H1 (cell line): ENCODE results near the gene SLC13A5. TPM values are rescaled to one million over a fixed set of nuclear protein-coding genes. Genes with fewer than 3 reads are reported as not detected.

ENCODE experiments used
- CTCF ChIA-PET: fragments of 300-600 bp; sonication (Branson Sonifier 250); formaldehyde crosslinking; loops from one replicate; lab custom pipeline; 2021; ENCODE audit not compliant: partially characterized antibody; lab: Charles Lee
- POLR2A ChIA-PET: fragments of 300-600 bp; sonication (Branson Sonifier 250); formaldehyde crosslinking; loops from one replicate; lab custom pipeline; 2021; ENCODE audit warnings: inconsistent platforms; ENCODE audit not compliant: partially characterized antibody; lab: Charles Lee
- DNase-seq, 2 experiments: peaks; one replicate each; pipeline versions ENCODE4 v3.0.0 to v3.0.0-alpha.2; 2010 to 2022; ENCODE audit warnings: low spot score in 2 of 2, low read depth in 1 of 2, mixed read lengths in 1 of 2
- FAIRE-seq: peaks from 2 replicates; lab custom pipeline; 2011; peaks lifted over from hg19 to GRCh38; lab: Jason Lieb, UNC
- H2AFZ ChIP-seq: 2 replicates; pipeline ENCODE4 v1.8.1; 2012; ENCODE audit warnings: low read length, inconsistent platforms
- H2AK5ac ChIP-seq: 2 replicates; pipeline ENCODE4 v1.6.1; 2013; ENCODE audit warnings: low read depth, low read length
- H2BK120ac ChIP-seq: replicated peaks from 2 replicates; pipeline ENCODE3; 2013; ENCODE audit warnings: low read depth, low read length, inconsistent platforms
- H2BK12ac ChIP-seq: 2 replicates; pipeline ENCODE4 v1.6.1; 2013; ENCODE audit warnings: low read depth, low read length
- H2BK15ac ChIP-seq: 2 replicates; pipeline ENCODE4 v1.6.1; 2013; ENCODE audit warnings: low read length
- H2BK20ac ChIP-seq: 2 replicates; pipeline ENCODE4 v1.6.1; 2013; ENCODE audit warnings: low read length
- H2BK5ac ChIP-seq: 2 replicates; pipeline ENCODE4 v1.6.1; 2013; ENCODE audit warnings: low read depth, low read length
- H3K14ac ChIP-seq: 2 replicates; pipeline ENCODE4 v1.6.1; 2013; ENCODE audit warnings: inconsistent platforms; ENCODE audit not compliant: insufficient read length
- H3K18ac ChIP-seq: 2 replicates; pipeline ENCODE4 v1.6.1; 2013; ENCODE audit warnings: low read length; ENCODE audit errors: extremely low read depth
- H3K23ac ChIP-seq: 2 replicates; pipeline ENCODE4 v1.6.1; 2013; ENCODE audit warnings: inconsistent platforms; ENCODE audit not compliant: insufficient read length
- H3K23me2 ChIP-seq: 2 replicates; pipeline ENCODE4 v1.6.1; 2013; ENCODE audit warnings: low read depth, low read length
- H3K27ac ChIP-seq: 2 replicates; pipeline ENCODE4 v1.6.1; 2011; ENCODE audit warnings: low read depth, low read length, inconsistent platforms
- H3K27me3 ChIP-seq, 4 experiments: replicated peaks in 1 of 4; 1 replicate in 1 of 4; 2 replicates in 3 of 4; pipeline versions ENCODE4 v1.6.1 to v1.8.1; 2011 to 2013; ENCODE audit warnings: low read length in 3 of 4, mild to moderate bottlenecking in 3 of 4, inconsistent platforms in 2 of 4, mixed read lengths in 2 of 4, moderate library complexity in 1 of 4; ENCODE audit not compliant: control insufficient read depth in 3 of 4, insufficient read depth in 3 of 4; ENCODE audit errors: extremely low read depth in 1 of 4
- H3K36me3 ChIP-seq, 4 experiments: 2 replicates each; pipeline versions ENCODE4 v1.6.1 to v1.8.1; 2011 to 2013; ENCODE audit warnings: mild to moderate bottlenecking in 4 of 4, low read length in 3 of 4, moderate library complexity in 2 of 4, control low read depth in 1 of 4, inconsistent platforms in 1 of 4; ENCODE audit not compliant: insufficient read depth in 4 of 4, control insufficient read depth in 2 of 4
- H3K4ac ChIP-seq: replicated peaks from 2 replicates; pipeline ENCODE3; 2013; ENCODE audit warnings: low read length, low read depth, mixed read lengths, inconsistent platforms; ENCODE audit not compliant: insufficient read length
- H3K4me1 ChIP-seq, 4 experiments: replicated peaks in 1 of 4; 1 replicate in 1 of 4; 2 replicates in 3 of 4; pipeline versions ENCODE4 v1.6.1 to v1.8.1; 2011 to 2013; ENCODE audit warnings: low read length in 3 of 4, inconsistent platforms in 2 of 4, mixed read lengths in 1 of 4; ENCODE audit not compliant: insufficient read depth in 4 of 4, control insufficient read depth in 3 of 4
- H3K4me2 ChIP-seq, 2 experiments: 2 replicates each; pipeline versions ENCODE4 v1.6.1 to v1.8.1; 2011 to 2013; ENCODE audit warnings: low read depth in 2 of 2, low read length in 2 of 2, control low read depth in 1 of 2, inconsistent platforms in 1 of 2, mild to moderate bottlenecking in 1 of 2; ENCODE audit not compliant: insufficient read depth in 1 of 2
- H3K4me3 ChIP-seq, 4 experiments: fragments of 200-600, 300-600 bp in 1 of 4; sonication (generic), shearing (Covaris generic), sonication (Bioruptor Twin) in 1 of 4; 2 replicates each; pipeline versions ENCODE4 v1.5.1 to v1.8.1; 2011 to 2016; ENCODE audit warnings: low read length in 4 of 4, low read depth in 3 of 4, control low read depth in 2 of 4, inconsistent platforms in 2 of 4, mild to moderate bottlenecking in 2 of 4, mixed read lengths in 1 of 4, moderate library complexity in 1 of 4; ENCODE audit not compliant: insufficient read depth in 2 of 4; ENCODE audit errors: extremely low read depth in 1 of 4
- H3K56ac ChIP-seq: replicated peaks from 2 replicates; pipeline ENCODE3; 2013; ENCODE audit warnings: low read depth, mild to moderate bottlenecking, mixed read lengths, low read length, inconsistent platforms; ENCODE audit not compliant: insufficient read length
- H3K79me1 ChIP-seq: 2 replicates; pipeline ENCODE4 v1.6.1; 2013; ENCODE audit warnings: low read depth, low read length, control low read depth
- H3K79me2 ChIP-seq, 2 experiments: 2 replicates each; pipeline versions ENCODE4 v1.6.1 to v1.8.1; 2012 to 2013; ENCODE audit warnings: low read length in 2 of 2, mild to moderate bottlenecking in 2 of 2, inconsistent platforms in 1 of 2; ENCODE audit not compliant: insufficient read depth in 2 of 2, control insufficient read depth in 1 of 2
- H3K9ac ChIP-seq, 4 experiments: replicated peaks in 1 of 4; 1 replicate in 1 of 4; 2 replicates in 3 of 4; pipeline versions ENCODE4 v1.6.1 to v1.8.1; 2011 to 2013; ENCODE audit warnings: low read depth in 3 of 4, low read length in 3 of 4, control low read depth in 2 of 4, mild to moderate bottlenecking in 2 of 4, moderate library complexity in 2 of 4, inconsistent platforms in 1 of 4; ENCODE audit errors: extremely low read depth in 1 of 4
- H3K9me3 ChIP-seq, 2 experiments: 2 replicates each; pipeline versions ENCODE4 v1.6.1 to v1.8.1; 2012 to 2013; ENCODE audit warnings: mild to moderate bottlenecking in 2 of 2, moderate library complexity in 2 of 2, control low read depth in 1 of 2, inconsistent platforms in 1 of 2, low read depth in 1 of 2, low read length in 1 of 2, mixed read lengths in 1 of 2; ENCODE audit not compliant: insufficient read depth in 2 of 2
- H4K20me1 ChIP-seq, 2 experiments: replicated peaks in 1 of 2; 2 replicates each; pipeline versions ENCODE3 to v1.8.1; 2011 to 2013; ENCODE audit warnings: inconsistent platforms in 2 of 2, low read length in 2 of 2, mild to moderate bottlenecking in 1 of 2; ENCODE audit not compliant: insufficient read depth in 2 of 2, control insufficient read depth in 1 of 2
- H4K5ac ChIP-seq: 2 replicates; pipeline ENCODE4 v1.6.1; 2013; ENCODE audit warnings: low read length, low read depth, mixed read lengths, inconsistent platforms; ENCODE audit not compliant: insufficient read length
- H4K8ac ChIP-seq: 2 replicates; pipeline ENCODE4 v1.8.0; 2013; ENCODE audit warnings: mild to moderate bottlenecking, moderate library complexity, low read length, inconsistent platforms; ENCODE audit not compliant: insufficient read depth; ENCODE audit errors: extremely low read depth
- H4K91ac ChIP-seq: replicated peaks from 2 replicates; pipeline ENCODE3; 2013; ENCODE audit warnings: low read length, mixed read lengths, inconsistent platforms; ENCODE audit not compliant: insufficient read length
- KDM4A ChIP-seq: IDR thresholded peaks from one replicate; pipeline ENCODE4 v1.7.1; 2012; ENCODE audit warnings: low read depth, mild to moderate bottlenecking, moderate library complexity, low read length, inconsistent platforms; ENCODE audit not compliant: severe bottlenecking
- TAF7 ChIP-seq: optimal IDR thresholded peaks from 2 replicates; pipeline ENCODE3; 2011; ENCODE audit warnings: low read depth, mild to moderate bottlenecking, inconsistent platforms, low read length, moderate library complexity, borderline replicate concordance
- WGBS, 2 experiments: shearing (Covaris generic) in 1 of 2; methylation state at CpG; one replicate each; pipeline versions ENCODE4 v1.1.6 to v1.1.7; 2013 to 2015; ENCODE audit warnings: low lambda C conversion rate in 2 of 2, mixed read lengths in 2 of 2, inconsistent platforms in 1 of 2, low coverage in 1 of 2, missing lambda C conversion rate in 1 of 2; ENCODE audit not compliant: insufficient replicate concordance in 2 of 2, insufficient coverage in 1 of 2, insufficient read length in 1 of 2; ENCODE audit errors: extremely low coverage in 1 of 2, missing lambda C conversion rate in 1 of 2; 5-methylcytosine and 5-hydroxymethylcytosine counted together
- polyA plus RNA-seq, 7 experiments: library from polyadenylated mRNA; depleted of rRNA in 3 of 7; stranded (reverse) in 5 of 7; unstranded in 2 of 7; fragments of >200 nt in 5 of 7; fragments of 200-250 nt in 2 of 7; gene quantifications; 1 replicate in 5 of 7; 2 replicates in 1 of 7; 4 replicates in 1 of 7; pipeline versions ENCODE4 v1.2.1 to v1.2.3, GENCODE V29; 2011 to 2013; ENCODE audit warnings: missing spikeins in 2 of 7, mixed read lengths in 2 of 7
- total RNA-seq: library from RNA; stranded (reverse); fragmentation: NEBNext Ultra II Directional; extraction: Animal tissue kit (Norgen Biotek cat#: 25700); gene quantifications from 2 replicates; pipeline ENCODE4 v1.2.1, GENCODE V29; 2021

SLC13A5 gene
- total and polyA plus RNA-seq, 2 of the 8 experiments (the other 6 are each of a cell fraction or from before 2014, with no cell fraction given): 2.1 to 2.6 TPM

DNA sequence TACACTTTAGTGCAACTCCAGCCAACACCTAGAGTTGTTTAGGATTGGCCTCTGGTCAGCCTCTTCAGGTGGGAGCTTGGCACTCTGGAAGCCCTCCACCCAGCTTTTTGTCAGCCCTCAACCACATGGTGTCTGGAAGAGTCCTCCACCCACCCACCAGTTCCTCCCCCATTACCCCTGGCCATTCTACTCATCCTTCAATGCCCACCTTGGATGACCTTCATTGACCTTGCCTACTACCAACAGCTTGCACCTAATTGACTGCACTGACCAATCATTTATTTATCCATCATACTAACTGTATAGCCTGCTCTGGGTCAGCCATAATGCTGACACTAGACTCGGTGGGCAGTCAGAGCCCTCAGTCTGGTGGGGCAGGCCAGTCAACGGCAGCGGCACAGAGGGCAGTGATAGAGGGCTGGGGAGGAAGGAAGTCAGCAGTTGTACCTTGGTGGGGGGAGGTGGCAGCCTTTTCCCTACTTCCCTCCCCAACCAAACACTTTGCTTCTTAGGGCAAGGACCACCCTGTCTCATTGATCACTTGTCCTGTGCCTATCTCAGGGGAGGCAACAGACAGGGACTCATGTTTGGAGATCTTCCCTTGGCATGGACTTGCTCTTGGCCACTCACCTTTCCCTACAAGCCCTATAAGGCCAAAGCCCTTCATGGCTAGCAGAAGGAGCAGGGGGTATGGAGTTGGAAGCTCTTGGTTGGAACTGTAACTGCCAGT, 29.3 kb downstream of the SLC13A5 start:
- H2BK20ac ChIP-seq: no peak overlapping the region
- H3K23me2 ChIP-seq: no peaks in the 10 kb centered on the region
- H4K8ac ChIP-seq: no peak overlapping the region
- no peak overlapping the region for H2BK15ac ChIP-seq
- ChIA-PET POLR2A (interaction anchor here (0.6 to 0.8 kb wide), 2 partner anchors 7 to 163 kb away, joined by 3 to 4 read pairs; no protein-coding TSS in a partner anchor), CTCF (interaction anchor here (0.8 to 2.6 kb wide), 9 partner anchors 15 to 321 kb away, joined by 3 to 13 read pairs (median 5); partner anchors contain the start of gene SLC13A5)
- no peak overlapping the region for H3K4me2 ChIP-seq
- no peaks in the 10 kb centered on the region for H3K79me1 ChIP-seq
- no peak overlapping the region for H3K27ac ChIP-seq
- no peaks in the 10 kb centered on the region for H3K9me3 ChIP-seq
- H2BK5ac ChIP-seq: no peak overlapping the region
- peak overlapping the region; percentile 24; the same call in 1 of the 2 replicates for H2AK5ac ChIP-seq
- H3K23ac ChIP-seq: no peak overlapping the region
- no peak overlapping the region for H3K18ac ChIP-seq
- no peak overlapping the region for H3K4me3 ChIP-seq
- no peak for DNase-seq
- TF ChIP-seq KDM4A (no peak), TAF7 (no peak)
- 100% methylated on average over 3 of the region's 3 CpGs; no CpG with 5 or more reads in 1 of the 2 experiments for WGBS, 2 experiments
- FAIRE-seq: no peak
- no peak overlapping the region for H2AFZ ChIP-seq
- no peak overlapping the region for H3K56ac ChIP-seq
- H3K27me3 ChIP-seq: no peaks in the 10 kb centered on the region; a peak in 1 of 7 replicates
- no peaks in the 10 kb centered on the region for H3K79me2 ChIP-seq
- H4K91ac ChIP-seq: no peak overlapping the region
- H4K20me1 ChIP-seq: no peaks in the 10 kb centered on the region
- no peak overlapping the region for H3K14ac ChIP-seq
- no peak overlapping the region for H2BK120ac ChIP-seq
- no peak overlapping the region for H4K5ac ChIP-seq
- H3K36me3 ChIP-seq: no peaks in the 10 kb centered on the region
- no peaks in the 10 kb centered on the region; a peak in 1 of 7 replicates for H3K4me1 ChIP-seq
- H2BK12ac ChIP-seq: no peak overlapping the region
- H3K9ac ChIP-seq: no peak overlapping the region
- no peak overlapping the region for H3K4ac ChIP-seq
